Left hindlimb (tissue), 1 donor: ENCODE data around the gene FYN.
A peak's percentile ranks its signal among the peaks of the same experiment; 100 is the strongest.

Experiments
- DNase-seq: peaks from one replicate; pipeline ENCODE4 v3.0.0-alpha.2; 2018

Gene FYN

DNA sequence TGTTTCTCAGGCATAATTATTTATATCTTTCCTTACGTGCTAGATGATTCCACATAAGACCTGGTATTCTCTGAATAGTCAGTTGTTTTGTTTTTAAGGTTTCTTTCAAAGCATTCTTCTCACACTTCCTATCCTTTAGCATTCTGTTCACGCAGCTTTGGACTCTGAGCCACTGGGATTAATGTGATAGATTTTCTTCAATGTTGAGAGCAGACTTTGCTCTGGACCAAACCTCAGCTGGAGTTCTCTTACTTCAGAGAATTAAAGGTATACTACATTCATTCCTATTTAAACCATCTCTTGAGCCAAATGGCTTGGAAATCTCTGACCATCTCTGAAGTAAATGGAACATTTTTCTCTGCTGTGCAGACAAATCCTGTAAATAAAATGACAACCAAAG is 196.9 kb downstream of the FYN start:
- DNase-seq = no peak

DNA sequence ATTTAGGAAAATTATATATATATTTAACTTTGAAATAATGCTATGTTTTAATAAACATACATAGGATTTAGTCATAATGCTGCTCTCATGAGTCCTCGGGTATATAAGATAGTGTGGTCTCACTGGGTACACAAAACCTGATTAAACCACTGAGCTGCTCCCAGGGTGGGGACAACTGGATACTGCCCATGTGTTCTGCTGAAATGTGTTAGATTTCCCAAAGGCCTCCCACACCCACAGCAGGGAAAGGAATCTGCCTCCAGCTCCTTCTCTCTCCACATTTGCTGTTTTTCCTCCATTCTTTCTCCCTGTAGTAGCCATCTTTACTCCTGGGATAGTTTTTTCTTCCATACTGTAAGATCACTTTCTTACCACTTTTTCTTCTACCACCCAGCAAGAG is 198.4 kb downstream of the FYN start:
- DNase-seq = no peak

DNA sequence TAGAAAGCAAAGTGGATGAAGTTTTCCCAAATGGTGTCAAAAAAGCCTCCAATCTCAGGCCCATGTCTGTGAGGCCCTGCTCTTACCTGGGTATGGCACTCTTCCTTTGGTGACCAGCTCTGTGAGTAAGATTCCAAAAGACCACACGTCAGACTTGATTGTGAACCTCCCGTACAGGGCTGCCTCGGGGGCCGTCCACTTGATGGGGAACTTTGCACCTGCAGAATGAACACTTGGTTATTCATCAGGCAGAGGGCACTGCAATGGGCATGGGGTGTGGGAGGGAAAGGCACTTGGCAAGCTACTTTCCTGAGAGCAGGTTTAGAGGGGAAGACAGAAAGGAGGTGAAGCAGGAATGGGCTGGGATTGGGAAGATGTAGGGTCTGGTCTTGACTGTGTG is 198.8 kb downstream of the FYN start:
- DNase-seq = no peak

DNA sequence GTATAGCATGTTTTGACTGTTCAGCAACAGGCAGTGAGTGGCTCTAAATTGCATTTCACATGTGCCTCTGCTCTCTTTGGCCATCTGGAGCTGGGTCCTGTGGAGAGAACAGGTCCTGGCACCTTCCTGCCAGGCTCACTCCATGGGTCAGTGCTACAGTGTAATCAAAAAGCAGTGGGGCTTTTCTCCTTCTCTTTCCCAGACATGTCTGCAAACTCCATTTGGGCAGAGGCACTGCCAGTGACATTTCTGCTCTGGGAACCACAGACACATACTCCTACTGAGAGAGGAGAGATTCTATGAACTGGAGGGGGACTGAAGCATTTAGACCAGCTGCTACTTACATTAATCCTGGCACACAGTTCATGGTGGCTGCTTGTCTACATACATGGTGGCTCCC is 199.3 kb downstream of the FYN start:
- no peak for DNase-seq

DNA sequence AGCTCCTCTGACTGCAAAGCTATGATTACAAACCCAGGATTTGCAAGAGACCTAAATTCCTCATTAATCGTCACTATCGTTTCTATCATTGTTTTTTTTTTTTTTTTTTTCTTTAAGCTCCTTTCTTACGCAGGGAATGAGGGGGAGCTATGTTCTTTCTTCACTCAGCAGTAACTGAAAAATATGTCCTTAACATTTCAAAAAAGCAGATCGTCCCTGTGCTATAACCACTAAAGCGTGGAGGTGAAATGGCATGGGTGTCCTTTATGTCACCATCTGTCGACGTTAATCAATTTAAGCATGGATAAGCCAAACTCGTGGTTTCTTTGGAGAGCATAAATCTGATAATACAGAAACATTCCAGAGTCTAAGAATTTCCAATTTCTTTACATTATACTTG is 199.7 kb downstream of the FYN start:
- no peak for DNase-seq

DNA sequence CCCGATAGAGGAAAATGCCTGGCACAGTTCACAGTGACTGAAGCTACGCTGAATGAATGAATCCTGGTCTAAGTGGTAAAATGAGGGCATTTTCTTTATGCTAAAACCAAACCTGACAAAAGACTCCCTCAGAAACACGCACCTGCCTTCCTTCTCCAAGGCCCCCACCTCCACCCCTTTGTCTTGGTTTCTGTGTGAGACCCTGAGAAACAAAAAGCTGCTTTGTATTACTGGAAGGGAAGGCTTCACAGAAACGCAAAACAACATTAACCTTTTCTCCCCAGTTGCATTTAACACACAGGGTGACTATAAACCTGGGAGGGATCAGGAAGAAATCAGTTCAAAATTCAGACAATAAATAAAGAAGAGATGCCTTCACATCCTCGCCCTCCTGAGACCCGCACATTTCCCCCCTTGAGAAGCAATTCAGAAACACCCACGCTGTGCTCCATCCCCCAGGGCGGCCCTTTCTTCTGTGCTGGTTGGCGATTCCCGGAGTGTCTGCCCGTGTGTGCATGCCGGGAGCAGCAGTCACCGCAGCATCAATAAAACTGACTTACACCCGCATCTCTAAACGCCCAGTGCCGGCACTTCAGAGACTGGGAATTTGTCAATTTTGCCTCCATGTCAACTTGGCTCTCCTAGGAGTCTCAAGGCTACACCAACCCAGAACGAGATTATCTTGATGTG is 200.3 kb downstream of the FYN start:
- DNase-seq = no peak

DNA sequence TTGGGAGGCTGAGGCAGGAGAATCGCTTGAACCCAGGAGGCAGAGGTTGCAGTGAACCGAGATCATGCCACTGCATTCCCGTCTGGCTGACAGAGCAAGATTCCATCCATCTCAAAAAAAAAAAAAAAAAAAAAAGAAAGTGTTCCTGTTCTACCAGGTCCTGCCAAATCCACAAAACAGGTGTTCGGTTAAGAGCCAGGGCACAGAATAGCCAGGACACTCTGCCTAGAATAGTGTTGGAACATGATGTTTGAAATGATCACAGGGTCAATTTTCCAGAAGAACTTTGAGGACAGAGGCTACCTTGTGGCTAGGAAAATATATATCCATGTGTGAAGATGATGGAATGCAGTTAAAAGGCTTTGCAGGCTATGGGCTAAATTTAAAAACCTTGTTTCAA is 203.9 kb downstream of the FYN start:
- no peak for DNase-seq

DNA sequence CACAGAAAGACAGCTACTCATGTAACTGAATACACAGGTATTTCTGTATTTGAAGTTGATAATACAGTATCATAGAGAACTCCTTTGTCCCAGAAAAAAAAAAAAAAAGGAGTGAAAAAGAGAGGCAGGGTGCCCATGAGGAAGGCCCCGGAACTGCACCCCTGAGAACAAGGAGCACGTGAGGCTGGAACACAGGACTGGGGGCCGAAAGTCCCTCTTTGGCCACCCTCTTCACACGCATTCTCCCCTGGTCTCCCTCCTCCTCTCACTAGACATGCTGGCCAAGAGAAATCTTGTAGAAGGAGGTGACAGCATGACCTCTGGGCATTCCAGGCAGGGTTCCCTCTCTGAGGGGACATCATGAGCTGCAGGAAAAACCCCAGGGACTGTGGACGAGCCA is 204.8 kb downstream of the FYN start:
- no peak for DNase-seq

DNA sequence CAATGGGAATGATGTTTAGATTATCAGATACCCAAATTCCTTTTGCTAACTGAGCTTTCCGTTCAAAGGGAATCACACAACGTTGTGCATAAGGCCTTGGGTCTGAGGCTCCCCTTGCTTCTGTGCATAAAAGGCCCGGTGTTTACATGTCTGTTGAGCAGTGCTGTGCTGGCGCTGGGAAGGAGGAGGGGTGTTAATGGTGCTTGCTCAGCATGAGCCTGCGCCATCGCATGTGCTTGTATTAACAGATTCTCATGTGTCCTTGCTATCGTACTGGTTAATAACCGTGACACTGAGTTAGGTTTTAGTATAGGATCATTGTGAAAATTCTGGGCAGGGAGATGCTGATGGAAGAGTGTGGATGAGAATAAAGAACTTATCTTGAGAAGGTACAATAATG is 205.3 kb downstream of the FYN start:
- DNase-seq = peak; percentile 45

DNA sequence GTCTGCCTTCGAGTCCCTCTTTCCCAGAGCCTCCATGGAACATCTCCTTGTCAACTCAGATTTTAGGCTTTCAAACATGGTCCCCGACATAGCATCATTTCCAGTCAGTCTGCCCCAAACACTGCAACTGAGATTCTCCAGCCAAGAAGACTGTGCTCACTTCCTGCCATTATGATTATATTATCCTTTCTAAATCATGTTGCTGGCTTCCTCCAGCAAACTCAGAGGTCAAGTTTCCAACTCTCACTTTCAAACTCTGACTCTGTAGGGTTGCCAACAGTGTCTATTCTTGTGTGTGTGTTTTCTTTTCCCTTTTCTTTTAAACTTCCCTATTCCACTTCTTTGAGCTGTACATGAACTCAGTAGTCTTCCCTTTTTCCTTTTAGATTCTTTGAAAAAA is 206.4 kb downstream of the FYN start:
- DNase-seq = peak; percentile 47

DNA sequence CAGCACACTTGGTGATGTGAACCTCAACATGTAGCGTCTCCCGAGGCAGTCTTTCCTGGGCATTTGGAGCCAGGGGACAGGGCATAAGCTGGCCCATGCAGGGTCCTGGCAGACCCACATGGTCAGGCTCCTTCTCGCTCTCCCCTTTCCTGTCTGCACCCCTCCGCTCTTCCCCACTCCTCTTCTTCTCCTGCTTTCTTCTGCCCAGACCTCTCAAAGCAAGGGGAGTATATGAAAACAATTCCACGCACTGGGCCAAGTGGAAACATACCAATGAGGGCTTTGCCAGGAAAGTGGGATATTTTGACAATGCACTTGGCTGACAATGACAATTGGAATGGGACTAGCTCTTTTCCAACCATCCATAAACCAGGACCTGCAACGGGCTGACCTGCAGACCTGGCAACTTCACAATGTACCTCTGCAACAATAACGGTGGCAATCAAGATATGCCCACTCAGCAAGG is 208.7 kb downstream of the FYN start:
- peak; percentile 78 for DNase-seq

DNA sequence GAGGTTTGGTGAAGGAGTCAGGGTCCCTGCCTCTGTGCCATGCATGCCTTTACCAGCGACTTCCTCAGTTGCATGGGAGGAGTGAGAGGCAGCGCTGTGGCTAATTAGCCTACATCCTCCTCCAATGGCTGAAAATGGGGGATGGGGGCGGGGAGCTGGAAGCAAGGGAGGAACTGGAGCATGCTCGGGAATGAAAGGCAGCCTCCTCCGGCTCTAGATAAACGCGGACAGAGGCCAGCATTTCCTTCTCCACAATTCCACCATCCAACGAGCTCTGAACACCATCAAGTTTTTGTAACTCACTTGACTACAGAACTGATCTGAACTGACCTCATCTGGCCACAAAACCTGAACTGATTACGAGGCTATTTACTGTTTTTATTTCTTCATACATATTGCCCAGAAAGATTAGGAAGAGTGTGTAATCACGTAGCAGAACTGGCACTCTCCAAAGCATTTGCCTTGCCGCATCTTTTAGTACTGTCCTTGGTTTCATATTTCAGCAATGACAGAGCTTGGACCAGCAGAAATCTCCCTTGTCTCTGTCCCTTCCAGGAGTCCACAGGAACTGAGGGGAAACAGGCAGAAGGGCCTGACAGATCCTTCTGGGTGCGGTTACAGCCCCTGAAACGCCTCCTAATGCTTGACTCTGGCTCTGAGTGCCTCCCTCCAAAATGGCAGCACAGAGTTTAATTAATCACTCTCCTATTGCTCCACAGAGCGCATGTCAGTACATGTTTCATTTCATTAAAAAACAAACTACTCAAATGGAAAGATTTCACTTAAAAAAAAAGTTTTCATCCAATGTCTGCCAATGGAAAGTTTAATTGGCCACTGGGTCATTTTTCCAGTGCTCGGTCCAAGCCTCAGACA is 209.3 kb downstream of the FYN start:
- peak; percentile 61 for DNase-seq

DNA sequence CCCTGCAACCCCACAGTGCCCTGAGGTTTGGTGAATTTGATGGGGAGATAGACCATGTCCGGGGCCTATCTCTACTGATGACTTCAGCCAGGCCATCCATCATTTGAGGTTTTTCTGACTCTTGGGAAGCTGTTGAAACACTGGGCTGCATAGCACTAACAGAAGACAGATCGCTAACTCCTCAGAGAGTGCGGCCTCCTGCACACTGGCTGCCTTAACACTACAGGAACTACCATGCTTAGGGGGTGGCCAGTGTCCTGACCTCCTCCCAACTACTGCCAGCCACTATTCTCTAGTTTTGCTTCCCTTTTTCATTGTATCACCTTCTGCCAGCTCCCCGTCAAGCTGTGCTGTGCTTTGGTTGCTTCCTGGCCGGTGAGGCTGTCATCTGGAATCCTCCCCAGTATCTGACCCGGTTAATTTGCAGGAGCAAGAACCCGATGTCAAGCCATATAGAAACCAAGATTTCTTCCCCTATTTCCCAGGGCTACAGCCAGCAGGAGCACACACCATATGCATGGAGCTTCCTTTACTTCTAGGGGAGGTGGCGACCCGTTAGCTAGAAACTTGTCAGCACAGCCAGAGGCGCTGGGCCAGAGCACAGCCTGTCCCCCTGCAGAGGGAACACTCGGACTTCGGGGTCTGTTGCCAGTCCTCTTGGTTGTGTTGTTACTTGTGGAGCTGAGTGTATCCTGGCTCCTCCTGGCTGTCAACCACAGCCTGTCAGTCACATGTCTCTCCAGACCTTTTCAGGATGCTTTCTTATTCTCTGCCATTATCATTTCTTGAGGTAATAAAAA is 210.3 kb downstream of the FYN start:
- peak; percentile 49 for DNase-seq

DNA sequence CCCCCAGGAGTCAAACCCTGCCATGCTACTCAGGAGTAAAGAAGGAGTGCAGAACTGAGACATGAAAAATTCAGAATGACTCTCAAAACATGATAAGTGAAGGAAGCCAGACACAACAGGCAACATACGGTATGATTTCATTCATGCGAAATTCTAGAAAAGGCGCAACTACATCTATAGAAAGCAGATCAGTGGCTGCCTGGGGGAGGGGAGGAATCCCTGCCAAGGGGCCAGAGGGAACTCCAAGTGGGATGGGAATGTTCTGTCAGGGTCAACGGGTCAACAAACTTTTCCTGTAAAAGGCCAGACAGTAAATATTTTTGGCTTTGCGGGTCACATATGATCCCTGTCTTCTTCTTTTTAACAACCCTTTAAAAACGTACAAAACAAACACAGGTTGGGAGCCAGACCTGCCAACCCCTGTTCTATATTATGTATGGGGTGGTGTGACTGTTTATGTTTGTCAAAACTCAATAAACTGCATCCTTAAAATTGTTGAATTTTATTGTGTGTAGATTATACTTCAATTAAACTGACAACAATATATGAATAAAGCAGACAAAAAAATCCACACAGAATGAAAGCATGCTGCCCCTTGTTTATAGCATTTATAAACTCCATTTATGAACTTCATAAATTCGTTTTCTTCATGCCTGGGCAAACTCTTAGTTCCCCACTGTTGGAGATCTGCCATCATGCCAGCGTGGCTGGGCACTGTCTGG is 211.0 kb downstream of the FYN start:
- no peak for DNase-seq

DNA sequence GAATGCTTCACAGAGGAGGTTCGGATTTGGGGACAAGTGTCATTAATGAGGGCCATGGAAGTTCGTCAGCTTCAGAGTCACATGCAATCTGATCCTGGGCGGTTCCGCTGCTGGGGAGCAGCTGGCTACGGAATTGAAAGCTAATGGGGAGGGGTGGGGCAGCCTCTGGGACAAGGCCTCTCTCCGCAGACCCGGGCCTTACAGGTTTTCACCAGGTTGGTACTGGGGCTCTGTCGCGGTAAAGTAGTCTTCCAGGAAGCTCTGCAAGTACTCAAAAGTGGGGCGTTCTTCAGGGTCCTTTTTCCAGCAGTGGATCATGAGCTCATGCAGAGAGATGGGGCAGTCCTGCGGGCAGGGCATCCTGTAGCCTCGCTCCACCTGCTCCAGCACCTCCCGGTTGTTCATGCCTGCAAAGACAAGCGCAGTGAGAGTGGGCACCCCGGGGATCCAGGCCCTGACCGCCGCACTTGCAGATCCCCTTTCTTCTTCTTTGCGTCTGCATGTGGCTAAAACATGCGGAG is 211.7 kb downstream of the FYN start:
- DNase-seq = peak; percentile 59

DNA sequence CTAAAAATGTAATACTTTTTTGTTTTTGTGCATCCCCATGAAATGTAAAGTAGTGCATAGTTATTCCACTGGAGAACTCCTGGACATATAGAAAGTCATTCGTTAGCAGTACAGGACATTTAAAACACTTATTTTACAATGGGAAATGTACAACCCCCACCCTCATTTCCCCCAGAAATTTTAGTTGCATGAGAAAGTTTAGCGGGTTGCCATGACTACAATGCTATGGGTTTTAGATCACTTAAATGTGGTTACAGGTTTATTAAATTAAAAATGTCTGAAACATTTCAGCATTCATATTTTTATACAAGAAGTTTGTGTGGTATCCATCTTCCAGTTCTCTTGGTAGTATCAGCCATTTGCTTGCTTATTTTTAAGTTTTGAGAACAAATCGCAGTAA is 212.7 kb downstream of the FYN start:
- no peak for DNase-seq

DNA sequence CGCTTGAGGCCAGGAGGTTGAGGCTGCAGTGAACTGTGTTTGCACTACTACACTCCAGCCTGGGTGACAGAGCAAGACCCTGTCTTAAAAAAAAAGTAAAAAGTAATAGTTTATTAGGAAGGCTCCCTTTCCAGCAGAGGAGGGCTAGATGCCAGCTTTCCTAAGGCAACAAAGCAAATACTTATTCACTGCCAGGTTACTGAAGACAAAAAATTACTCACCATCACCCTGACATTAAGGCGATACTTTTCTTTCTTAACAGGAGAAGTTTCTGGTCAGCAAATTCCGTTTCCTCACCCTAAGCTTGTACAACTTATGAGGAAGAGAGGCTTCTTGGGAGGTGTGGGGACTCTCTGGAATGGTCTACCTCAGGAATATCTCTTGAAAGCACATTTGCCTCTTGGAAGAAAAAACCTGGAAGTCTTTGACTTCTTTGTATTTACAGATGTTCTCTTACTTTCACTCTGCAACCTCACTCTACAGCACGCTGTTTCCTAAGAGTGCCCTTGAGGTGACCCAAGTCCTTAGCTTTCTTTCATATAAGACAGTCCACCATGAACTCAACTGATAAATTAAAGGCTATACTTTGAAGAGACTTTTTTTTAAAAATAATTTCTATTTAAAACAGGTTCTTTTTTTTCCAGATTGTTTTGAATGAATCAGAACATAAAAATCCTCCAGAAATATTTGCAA is 214.6 kb downstream of the FYN start:
- DNase-seq = no peak

DNA sequence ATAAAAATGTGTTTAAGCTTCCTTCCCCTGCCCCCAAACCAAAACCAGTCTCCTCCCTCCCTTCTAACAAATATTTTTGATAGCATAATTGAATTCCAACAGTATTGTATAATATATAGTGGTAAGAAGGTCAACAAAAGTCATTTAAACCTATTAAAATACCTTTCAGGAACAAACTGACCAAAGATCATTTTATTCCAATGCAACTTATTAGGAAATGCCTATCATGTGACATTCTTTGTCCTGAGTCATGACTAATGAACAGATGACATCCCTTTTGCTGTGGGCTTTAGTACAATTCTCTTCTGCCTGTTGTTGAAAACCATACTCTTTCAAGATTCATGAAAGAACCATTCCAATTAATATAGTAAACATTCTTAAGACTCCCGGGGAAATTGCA is 216.1 kb downstream of the FYN start:
- no peak for DNase-seq

DNA sequence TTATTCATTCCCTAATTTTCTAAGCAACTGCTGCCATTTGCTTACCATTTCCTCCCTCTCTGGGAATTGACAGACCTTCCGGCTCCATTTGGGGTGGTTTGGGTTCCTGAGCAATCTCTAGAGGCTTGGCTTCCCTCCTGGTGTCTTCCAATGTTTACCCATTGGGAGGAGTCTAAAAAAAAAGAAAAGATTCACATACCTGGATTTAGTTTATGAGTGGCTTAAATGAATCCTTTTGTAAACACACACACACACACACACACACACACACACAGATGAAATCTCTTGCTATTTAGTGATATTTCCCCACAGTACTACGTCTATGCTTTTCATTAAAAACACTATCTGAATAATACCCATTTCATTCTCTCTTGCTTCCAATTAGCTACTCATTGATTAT is 219.3 kb downstream of the FYN start:
- no peak for DNase-seq

DNA sequence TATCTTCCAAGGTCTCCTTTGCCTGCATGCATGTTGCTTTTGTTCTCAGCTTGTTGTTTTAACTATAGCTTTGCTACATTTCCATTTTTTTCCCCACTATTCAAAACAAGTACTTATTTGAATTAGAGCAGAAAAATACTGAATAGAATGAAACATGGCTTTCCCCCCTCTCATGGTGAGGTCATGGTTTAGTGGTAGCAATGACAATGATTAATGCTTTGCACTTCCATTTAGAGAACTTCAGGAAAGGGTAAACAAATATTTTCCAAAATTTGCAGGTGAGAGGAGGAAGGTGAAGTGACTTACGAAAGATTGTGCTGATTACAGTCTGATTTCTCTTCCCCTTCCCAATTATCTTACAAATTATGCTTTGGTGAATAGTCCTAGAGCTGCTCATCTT is 219.8 kb downstream of the FYN start:
- DNase-seq = no peak

DNA sequence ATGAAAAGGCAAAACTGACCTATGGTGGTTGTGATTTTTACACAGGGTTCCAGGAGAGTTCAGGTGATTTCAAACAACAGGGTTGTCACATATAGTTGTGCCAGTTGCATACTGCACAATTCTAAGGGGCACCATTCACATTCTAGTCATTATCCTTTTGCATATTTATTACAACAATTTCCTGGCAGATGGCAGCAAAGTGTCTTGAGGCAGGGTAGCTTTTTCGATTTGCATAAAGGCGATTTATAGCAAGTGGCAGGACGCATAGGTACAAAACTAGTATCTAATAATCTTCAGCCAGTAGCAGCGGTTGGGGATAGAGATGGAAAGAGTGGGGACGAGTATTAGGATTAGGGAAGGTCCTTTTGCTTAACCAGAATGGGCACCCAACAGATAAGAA is 221.1 kb downstream of the FYN start:
- no peak for DNase-seq
